Neural crest cell (in vitro differentiated cells): Measurements from ENCODE around the gene NR2C2AP. TPM values are rescaled to one million over a fixed set of nuclear protein-coding genes. Genes with fewer than 3 reads are reported as not detected.
"Not testable (repeated sequence)": the region's sequence is repeated elsewhere in the genome, so short reads cannot be mapped to it uniquely, and the experiment has no call there.

ENCODE experiments used
- DNase-seq: peaks from one replicate; pipeline ENCODE4 v3.0.0; 2021; ENCODE audit warnings: low read depth, mixed read lengths, low spot score
- H3K27ac Mint-ChIP-seq: one replicate; pipeline ENCODE4 v1.8.0; 2021; ENCODE audit warnings: mild to moderate bottlenecking, mixed read lengths; ENCODE audit not compliant: unreplicated experiment
- H3K27me3 Mint-ChIP-seq: 2 replicates; pipeline ENCODE4 v1.8.0; 2021; ENCODE audit warnings: low read depth, mild to moderate bottlenecking, mixed read lengths
- H3K36me3 Mint-ChIP-seq: 2 replicates; pipeline ENCODE4 v1.8.0; 2021; ENCODE audit warnings: low read depth, mild to moderate bottlenecking, mixed read lengths
- H3K4me1 Mint-ChIP-seq: 2 replicates; pipeline ENCODE4 v1.8.0; 2021; ENCODE audit warnings: mixed read lengths
- H3K4me3 Mint-ChIP-seq: one replicate; pipeline ENCODE4 v1.8.0; 2021; ENCODE audit warnings: mild to moderate bottlenecking, mixed read lengths
- H3K9me3 Mint-ChIP-seq: 2 replicates; pipeline ENCODE4 v1.8.0; 2021; ENCODE audit warnings: mixed read lengths
- CTCF ChIP-seq: fragments of 200-600 bp; sonication (generic); conservative IDR thresholded peaks from 2 replicates; pipeline ENCODE4 v1.5.0; 2021; ENCODE audit warnings: antibody characterized with exemption, mild to moderate bottlenecking
- total RNA-seq: library from RNA; stranded (reverse); gene quantifications from 2 replicates; pipeline ENCODE4 v1.2.1, GENCODE V29; 2021

Gene NR2C2AP
- total RNA-seq, 1 donor from 2014 or later = 18.6 TPM

GRCh38 chr19:19176950-19177349 is 26.3 kb downstream of the NR2C2AP start:
- H3K4me1 Mint-ChIP-seq = peaks cover 4% of the 10 kb centered on the region
- H3K36me3 Mint-ChIP-seq = peaks cover 3% of the 10 kb centered on the region
- DNase-seq = no peak
- H3K9me3 Mint-ChIP-seq = no peaks in the 10 kb centered on the region
- no peak overlapping the region for H3K4me3 Mint-ChIP-seq
- TF ChIP-seq CTCF = no peak
- H3K27ac Mint-ChIP-seq = no peak overlapping the region
- H3K27me3 Mint-ChIP-seq = no peaks in the 10 kb centered on the region

DNA sequence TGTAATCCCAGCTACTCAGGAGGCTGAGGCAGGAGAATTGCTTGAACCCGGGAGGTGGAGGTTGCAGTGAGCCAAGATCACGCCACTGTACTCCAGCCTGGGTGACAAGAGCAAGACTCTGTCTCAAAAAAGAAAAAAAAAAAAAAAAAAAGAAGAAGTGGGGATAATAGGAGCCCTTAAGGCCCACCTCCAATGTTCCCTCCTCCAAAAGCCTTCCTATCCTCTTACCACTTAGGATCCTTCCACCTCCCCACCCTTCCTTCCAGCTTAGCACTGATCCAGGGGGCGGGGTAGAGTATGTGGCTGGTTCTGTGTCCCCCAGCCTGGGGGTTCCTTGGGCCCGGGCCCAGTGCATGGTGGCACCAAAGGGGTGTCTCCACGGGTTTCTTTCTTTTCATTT is 30.0 kb downstream of the NR2C2AP start:
- not testable (repeated sequence) for H3K36me3 Mint-ChIP-seq, H3K27ac Mint-ChIP-seq, DNase-seq, H3K4me3 Mint-ChIP-seq, H3K9me3 Mint-ChIP-seq
- Mint-ChIP-seq H3K27me3 (peaks cover 22% of the 10 kb centered on the region), H3K4me1 (peaks cover 20% of the 10 kb centered on the region)

GRCh38 chr19:19171821-19172532 is 31.2 kb downstream of the NR2C2AP start:
- H3K27me3 Mint-ChIP-seq = peaks cover 22% of the 10 kb centered on the region
- H3K4me3 Mint-ChIP-seq = no peak overlapping the region
- H3K36me3 Mint-ChIP-seq = no peaks in the 10 kb centered on the region
- no peak overlapping the region for H3K27ac Mint-ChIP-seq
- no peak for TF ChIP-seq CTCF
- DNase-seq = no peak
- peaks cover 20% of the 10 kb centered on the region for H3K4me1 Mint-ChIP-seq
- no peaks in the 10 kb centered on the region for H3K9me3 Mint-ChIP-seq

- Mint-ChIP-seq H3K36me3 (no peaks in the 10 kb centered on the region), H3K27me3 (peaks cover 22% of the 10 kb centered on the region), H3K4me1 (peaks cover 20% of the 10 kb centered on the region), H3K4me3 (peak overlapping the region; percentile 62), H3K27ac (no peak overlapping the region), H3K9me3 (no peaks in the 10 kb centered on the region)
- TF ChIP-seq CTCF = no peak
- no peak for DNase-seq
Observed at GRCh38 chr19:19170873-19171672, 32.1 kb downstream of the NR2C2AP start.

GRCh38 chr19:19170053-19170872 is 33.0 kb downstream of the NR2C2AP start, which contains the start of gene MEF2B:
Gene MEF2B, minus strand, starts transcription at chr19:19170263. Its CDS starts 19,528 bp downstream, at chr19:19150735.
- no peaks in the 10 kb centered on the region for H3K9me3 Mint-ChIP-seq
- H3K27ac Mint-ChIP-seq = no peak within 1 kb of the TSS

More at GRCh38 chr19:19170053-19170872, 33.0 kb downstream of the NR2C2AP start, which contains the start of gene MEF2B:
- Mint-ChIP-seq H3K27me3 (peaks cover 22% of the 10 kb centered on the region), H3K36me3 (no peaks in the 10 kb centered on the region), H3K4me1 (peaks cover 20% of the 10 kb centered on the region), H3K4me3 (peak within 1 kb of the TSS; percentile 62)
- TF ChIP-seq CTCF = no peak
- DNase-seq = peak; percentile 71
